GM19025 (cell line): ENCODE results near the gene F11.
"Not testable (repeated sequence)": the region's sequence is repeated elsewhere in the genome, so short reads cannot be mapped to it uniquely, and the experiment has no call there.

Experiments used
- ATAC-seq: cut with Tn5 transposase; IDR thresholded peaks from one replicate; pipeline ENCODE4 v1.9.1; 2021; ENCODE audit warnings: mild to moderate bottlenecking, low read depth, moderate library complexity; ENCODE audit not compliant: unreplicated experiment

The F11 gene

GRCh38 chr4:186249785-186250754 lies 15.9 kb upstream of the F11 start:
- no peak for ATAC-seq

- no peak for ATAC-seq
Measured at GRCh38 chr4:186250760-186251159, 15.2 kb upstream of the F11 start.

GRCh38 chr4:186255122-186255521 lies 10.9 kb upstream of the F11 start:
- ATAC-seq: no peak

- no peak for ATAC-seq
Measured at GRCh38 chr4:186258216-186258811, 7.7 kb upstream of the F11 start.

- no peak for ATAC-seq
Measured at GRCh38 chr4:186260117-186260503, 5.9 kb upstream of the F11 start.

GRCh38 chr4:186260504-186261448 lies 5.2 kb upstream of the F11 start:
- no peak for ATAC-seq

GRCh38 chr4:186264660-186265059 lies 1.3 kb upstream of the F11 start:
- no peak for ATAC-seq

GRCh38 chr4:186265250-186265649 lies 739 bp upstream of the F11 start:
- not testable (repeated sequence) for ATAC-seq

GRCh38 chr4:186266729-186267456 lies 904 bp downstream of the F11 start:
- ATAC-seq: no peak

GRCh38 chr4:186271081-186271678 lies 5.2 kb downstream of the F11 start:
- no peak for ATAC-seq

- ATAC-seq: no peak
Measured at GRCh38 chr4:186272699-186273391, 6.9 kb downstream of the F11 start.

- ATAC-seq: not testable (repeated sequence)
Measured at GRCh38 chr4:186273392-186273789, 7.4 kb downstream of the F11 start.

GRCh38 chr4:186283311-186283710 lies 17.3 kb downstream of the F11 start:
- ATAC-seq: no peak

GRCh38 chr4:186285147-186285546 lies 19.2 kb downstream of the F11 start:
- no peak for ATAC-seq

- no peak for ATAC-seq
Measured at GRCh38 chr4:186286581-186286980, 20.6 kb downstream of the F11 start.

GRCh38 chr4:186291256-186291890 lies 25.4 kb downstream of the F11 start:
- ATAC-seq: no peak

GRCh38 chr4:186294160-186294559 lies 28.2 kb downstream of the F11 start:
- ATAC-seq: no peak

- ATAC-seq: no peak
Measured at GRCh38 chr4:186296481-186296880, 30.5 kb downstream of the F11 start.
